Hepatocyte (in vitro differentiated cells): ENCODE measurements around the gene EFEMP2.

Experiments
- CTCF ChIP-seq: fragments of 200-600 bp; sonication (generic); IDR thresholded peaks from 2 replicates; pipeline ENCODE4 v1.5.1; 2016; ENCODE audit warnings: antibody characterized with exemption, mild to moderate bottlenecking; ENCODE audit not compliant: poor library complexity
- EZH2 ChIP-seq: fragments of 200-600 bp; sonication (generic); IDR thresholded peaks from 2 replicates; pipeline ENCODE4 v1.6.1; 2016; ENCODE audit warnings: antibody characterized with exemption, mild to moderate bottlenecking, borderline replicate concordance

GRCh38 chr11:65843811-65844210, 28.8 kb downstream of the EFEMP2 start:
- TF ChIP-seq CTCF (no peak), EZH2 (no peak)
